Stimulated activated CD8-positive, alpha-beta memory T cell treated with anti-CD3 and anti-CD28 coated beads, Interleukin-4, amount 100 ng/mL, for 24 hours (primary cell): ENCODE results near the gene FNDC3B.
"Not testable (repeated sequence)": the region's sequence is repeated elsewhere in the genome, so short reads cannot be mapped to it uniquely, and the experiment has no call there.

Experiments
- DNase-seq: peaks from one replicate; pipeline ENCODE4 v3.0.0-alpha.2; 2020; ENCODE audit warnings: low read depth

The FNDC3B gene

GRCh38 chr3:172074032-172074431 lies 34.7 kb downstream of the FNDC3B start:
- no peak for DNase-seq

GRCh38 chr3:172074586-172074985 lies 35.2 kb downstream of the FNDC3B start:
- DNase-seq: no peak

- DNase-seq: no peak
These were observed 36.8 kb downstream of the FNDC3B start for GRCh38 chr3:172076212-172076611.

GRCh38 chr3:172077197-172077757 lies 37.9 kb downstream of the FNDC3B start:
- DNase-seq: no peak

- no peak for DNase-seq
These were observed 38.9 kb downstream of the FNDC3B start for GRCh38 chr3:172078244-172078643.

GRCh38 chr3:172078721-172079120 lies 39.3 kb downstream of the FNDC3B start:
- DNase-seq: no peak

- DNase-seq: no peak
These were observed 40.1 kb downstream of the FNDC3B start for GRCh38 chr3:172079326-172079976.

- DNase-seq: no peak
These were observed 41.1 kb downstream of the FNDC3B start for GRCh38 chr3:172080503-172080902.

GRCh38 chr3:172082269-172082668 lies 42.9 kb downstream of the FNDC3B start:
- DNase-seq: no peak

GRCh38 chr3:172082820-172083513 lies 43.6 kb downstream of the FNDC3B start:
- DNase-seq: no peak

GRCh38 chr3:172083995-172084409 lies 44.6 kb downstream of the FNDC3B start:
- DNase-seq: no peak

GRCh38 chr3:172084871-172085556 lies 45.6 kb downstream of the FNDC3B start:
- no peak for DNase-seq

GRCh38 chr3:172085557-172085895 lies 46.1 kb downstream of the FNDC3B start:
- DNase-seq: no peak

- DNase-seq: no peak
These were observed 46.7 kb downstream of the FNDC3B start for GRCh38 chr3:172086071-172086470.

GRCh38 chr3:172087198-172087597 lies 47.8 kb downstream of the FNDC3B start:
- no peak for DNase-seq

GRCh38 chr3:172087602-172088580 lies 48.5 kb downstream of the FNDC3B start:
- DNase-seq: no peak

GRCh38 chr3:172089250-172089649 lies 49.9 kb downstream of the FNDC3B start:
- DNase-seq: no peak

- no peak for DNase-seq
These were observed 50.7 kb downstream of the FNDC3B start for GRCh38 chr3:172090035-172090434.

- DNase-seq: no peak
These were observed 53.3 kb downstream of the FNDC3B start for GRCh38 chr3:172092658-172093057.

- DNase-seq: not testable (repeated sequence)
These were observed 54.4 kb downstream of the FNDC3B start for GRCh38 chr3:172093581-172094443.
